H1 (cell line): ENCODE results near the gene EFHC1. TPM values are rescaled to one million over a fixed set of nuclear protein-coding genes. Genes with fewer than 3 reads are reported as not detected.

Source experiments
- CTCF ChIA-PET: fragments of 300-600 bp; sonication (Branson Sonifier 250); formaldehyde crosslinking; loops from one replicate; lab custom pipeline; 2021; ENCODE audit not compliant: partially characterized antibody; lab: Charles Lee
- POLR2A ChIA-PET: fragments of 300-600 bp; sonication (Branson Sonifier 250); formaldehyde crosslinking; loops from one replicate; lab custom pipeline; 2021; ENCODE audit warnings: inconsistent platforms; ENCODE audit not compliant: partially characterized antibody; lab: Charles Lee
- DNase-seq, 2 experiments: peaks; one replicate each; pipeline versions ENCODE4 v3.0.0 to v3.0.0-alpha.2; 2010 to 2022; ENCODE audit warnings: low spot score in 2 of 2, low read depth in 1 of 2, mixed read lengths in 1 of 2
- FAIRE-seq: peaks from 2 replicates; lab custom pipeline; 2011; peaks lifted over from hg19 to GRCh38; lab: Jason Lieb, UNC
- H2AFZ ChIP-seq: 2 replicates; pipeline ENCODE4 v1.8.1; 2012; ENCODE audit warnings: low read length, inconsistent platforms
- H2AK5ac ChIP-seq: 2 replicates; pipeline ENCODE4 v1.6.1; 2013; ENCODE audit warnings: low read depth, low read length
- H2BK120ac ChIP-seq: replicated peaks from 2 replicates; pipeline ENCODE3; 2013; ENCODE audit warnings: low read depth, low read length, inconsistent platforms
- H2BK12ac ChIP-seq: 2 replicates; pipeline ENCODE4 v1.6.1; 2013; ENCODE audit warnings: low read depth, low read length
- H2BK15ac ChIP-seq: 2 replicates; pipeline ENCODE4 v1.6.1; 2013; ENCODE audit warnings: low read length
- H2BK20ac ChIP-seq: 2 replicates; pipeline ENCODE4 v1.6.1; 2013; ENCODE audit warnings: low read length
- H2BK5ac ChIP-seq: 2 replicates; pipeline ENCODE4 v1.6.1; 2013; ENCODE audit warnings: low read depth, low read length
- H3K14ac ChIP-seq: 2 replicates; pipeline ENCODE4 v1.6.1; 2013; ENCODE audit warnings: inconsistent platforms; ENCODE audit not compliant: insufficient read length
- H3K18ac ChIP-seq: 2 replicates; pipeline ENCODE4 v1.6.1; 2013; ENCODE audit warnings: low read length; ENCODE audit errors: extremely low read depth
- H3K23ac ChIP-seq: 2 replicates; pipeline ENCODE4 v1.6.1; 2013; ENCODE audit warnings: inconsistent platforms; ENCODE audit not compliant: insufficient read length
- H3K23me2 ChIP-seq: 2 replicates; pipeline ENCODE4 v1.6.1; 2013; ENCODE audit warnings: low read depth, low read length
- H3K27ac ChIP-seq: 2 replicates; pipeline ENCODE4 v1.6.1; 2011; ENCODE audit warnings: low read depth, low read length, inconsistent platforms
- H3K27me3 ChIP-seq, 4 experiments: replicated peaks in 1 of 4; 1 replicate in 1 of 4; 2 replicates in 3 of 4; pipeline versions ENCODE4 v1.6.1 to v1.8.1; 2011 to 2013; ENCODE audit warnings: low read length in 3 of 4, mild to moderate bottlenecking in 3 of 4, inconsistent platforms in 2 of 4, mixed read lengths in 2 of 4, moderate library complexity in 1 of 4; ENCODE audit not compliant: control insufficient read depth in 3 of 4, insufficient read depth in 3 of 4; ENCODE audit errors: extremely low read depth in 1 of 4
- H3K36me3 ChIP-seq, 4 experiments: 2 replicates each; pipeline versions ENCODE4 v1.6.1 to v1.8.1; 2011 to 2013; ENCODE audit warnings: mild to moderate bottlenecking in 4 of 4, low read length in 3 of 4, moderate library complexity in 2 of 4, control low read depth in 1 of 4, inconsistent platforms in 1 of 4; ENCODE audit not compliant: insufficient read depth in 4 of 4, control insufficient read depth in 2 of 4
- H3K4ac ChIP-seq: replicated peaks from 2 replicates; pipeline ENCODE3; 2013; ENCODE audit warnings: low read length, low read depth, mixed read lengths, inconsistent platforms; ENCODE audit not compliant: insufficient read length
- H3K4me1 ChIP-seq, 4 experiments: replicated peaks in 1 of 4; 1 replicate in 1 of 4; 2 replicates in 3 of 4; pipeline versions ENCODE4 v1.6.1 to v1.8.1; 2011 to 2013; ENCODE audit warnings: low read length in 3 of 4, inconsistent platforms in 2 of 4, mixed read lengths in 1 of 4; ENCODE audit not compliant: insufficient read depth in 4 of 4, control insufficient read depth in 3 of 4
- H3K4me2 ChIP-seq, 2 experiments: 2 replicates each; pipeline versions ENCODE4 v1.6.1 to v1.8.1; 2011 to 2013; ENCODE audit warnings: low read depth in 2 of 2, low read length in 2 of 2, control low read depth in 1 of 2, inconsistent platforms in 1 of 2, mild to moderate bottlenecking in 1 of 2; ENCODE audit not compliant: insufficient read depth in 1 of 2
- H3K4me3 ChIP-seq, 4 experiments: fragments of 200-600, 300-600 bp in 1 of 4; sonication (generic), shearing (Covaris generic), sonication (Bioruptor Twin) in 1 of 4; 2 replicates each; pipeline versions ENCODE4 v1.5.1 to v1.8.1; 2011 to 2016; ENCODE audit warnings: low read length in 4 of 4, low read depth in 3 of 4, control low read depth in 2 of 4, inconsistent platforms in 2 of 4, mild to moderate bottlenecking in 2 of 4, mixed read lengths in 1 of 4, moderate library complexity in 1 of 4; ENCODE audit not compliant: insufficient read depth in 2 of 4; ENCODE audit errors: extremely low read depth in 1 of 4
- H3K56ac ChIP-seq: replicated peaks from 2 replicates; pipeline ENCODE3; 2013; ENCODE audit warnings: low read depth, mild to moderate bottlenecking, mixed read lengths, low read length, inconsistent platforms; ENCODE audit not compliant: insufficient read length
- H3K79me1 ChIP-seq: 2 replicates; pipeline ENCODE4 v1.6.1; 2013; ENCODE audit warnings: low read depth, low read length, control low read depth
- H3K79me2 ChIP-seq, 2 experiments: 2 replicates each; pipeline versions ENCODE4 v1.6.1 to v1.8.1; 2012 to 2013; ENCODE audit warnings: low read length in 2 of 2, mild to moderate bottlenecking in 2 of 2, inconsistent platforms in 1 of 2; ENCODE audit not compliant: insufficient read depth in 2 of 2, control insufficient read depth in 1 of 2
- H3K9ac ChIP-seq, 4 experiments: replicated peaks in 1 of 4; 1 replicate in 1 of 4; 2 replicates in 3 of 4; pipeline versions ENCODE4 v1.6.1 to v1.8.1; 2011 to 2013; ENCODE audit warnings: low read depth in 3 of 4, low read length in 3 of 4, control low read depth in 2 of 4, mild to moderate bottlenecking in 2 of 4, moderate library complexity in 2 of 4, inconsistent platforms in 1 of 4; ENCODE audit errors: extremely low read depth in 1 of 4
- H3K9me3 ChIP-seq, 2 experiments: 2 replicates each; pipeline versions ENCODE4 v1.6.1 to v1.8.1; 2012 to 2013; ENCODE audit warnings: mild to moderate bottlenecking in 2 of 2, moderate library complexity in 2 of 2, control low read depth in 1 of 2, inconsistent platforms in 1 of 2, low read depth in 1 of 2, low read length in 1 of 2, mixed read lengths in 1 of 2; ENCODE audit not compliant: insufficient read depth in 2 of 2
- H4K20me1 ChIP-seq, 2 experiments: replicated peaks in 1 of 2; 2 replicates each; pipeline versions ENCODE3 to v1.8.1; 2011 to 2013; ENCODE audit warnings: inconsistent platforms in 2 of 2, low read length in 2 of 2, mild to moderate bottlenecking in 1 of 2; ENCODE audit not compliant: insufficient read depth in 2 of 2, control insufficient read depth in 1 of 2
- H4K5ac ChIP-seq: 2 replicates; pipeline ENCODE4 v1.6.1; 2013; ENCODE audit warnings: low read length, low read depth, mixed read lengths, inconsistent platforms; ENCODE audit not compliant: insufficient read length
- H4K8ac ChIP-seq: 2 replicates; pipeline ENCODE4 v1.8.0; 2013; ENCODE audit warnings: mild to moderate bottlenecking, moderate library complexity, low read length, inconsistent platforms; ENCODE audit not compliant: insufficient read depth; ENCODE audit errors: extremely low read depth
- H4K91ac ChIP-seq: replicated peaks from 2 replicates; pipeline ENCODE3; 2013; ENCODE audit warnings: low read length, mixed read lengths, inconsistent platforms; ENCODE audit not compliant: insufficient read length
- BCL11A ChIP-seq, 2 experiments: IDR thresholded peaks; one replicate each; pipeline ENCODE4 v1.6.1; 2011; ENCODE audit warnings: low read depth in 2 of 2, low read length in 2 of 2, mild to moderate bottlenecking in 2 of 2
- EZH2 ChIP-seq: fragments of 200-600 bp; sonication (generic); IDR thresholded peaks from 2 replicates; pipeline ENCODE4 v1.7.1; 2012; ENCODE audit warnings: low read depth, mild to moderate bottlenecking, moderate library complexity, low read length, inconsistent platforms; ENCODE audit not compliant: severe bottlenecking
- GABPA ChIP-seq: IDR thresholded peaks from 2 replicates; pipeline ENCODE4 v1.6.1; 2011; ENCODE audit warnings: mild to moderate bottlenecking, low read length, moderate library complexity, borderline replicate concordance; ENCODE audit not compliant: insufficient read depth
- JUN ChIP-seq: IDR thresholded peaks from 2 replicates; pipeline ENCODE4 v1.6.1; 2011; ENCODE audit warnings: low read depth, mild to moderate bottlenecking, improper control_type of control experiment, low read length
- NRF1 ChIP-seq: IDR thresholded peaks from 2 replicates; pipeline ENCODE4 v1.6.1; 2011; ENCODE audit warnings: mild to moderate bottlenecking, low read depth, low read length, improper control_type of control experiment
- RFX5 ChIP-seq: IDR thresholded peaks from 2 replicates; pipeline ENCODE4 v1.6.1; 2011; ENCODE audit warnings: low read depth, low read length, improper control_type of control experiment, borderline replicate concordance
- SP4 ChIP-seq: IDR thresholded peaks from 2 replicates; pipeline ENCODE4 v1.6.1; 2012; ENCODE audit warnings: low read length, inconsistent platforms
- TCF12 ChIP-seq: IDR thresholded peaks from 2 replicates; pipeline ENCODE4 v1.6.1; 2011; ENCODE audit warnings: low read depth, mild to moderate bottlenecking, low read length
- WGBS, 2 experiments: shearing (Covaris generic) in 1 of 2; methylation state at CpG; one replicate each; pipeline versions ENCODE4 v1.1.6 to v1.1.7; 2013 to 2015; ENCODE audit warnings: low lambda C conversion rate in 2 of 2, mixed read lengths in 2 of 2, inconsistent platforms in 1 of 2, low coverage in 1 of 2, missing lambda C conversion rate in 1 of 2; ENCODE audit not compliant: insufficient replicate concordance in 2 of 2, insufficient coverage in 1 of 2, insufficient read length in 1 of 2; ENCODE audit errors: extremely low coverage in 1 of 2, missing lambda C conversion rate in 1 of 2; 5-methylcytosine and 5-hydroxymethylcytosine counted together
- polyA plus RNA-seq, 7 experiments: library from polyadenylated mRNA; depleted of rRNA in 3 of 7; stranded (reverse) in 5 of 7; unstranded in 2 of 7; fragments of >200 nt in 5 of 7; fragments of 200-250 nt in 2 of 7; gene quantifications; 1 replicate in 5 of 7; 2 replicates in 1 of 7; 4 replicates in 1 of 7; pipeline versions ENCODE4 v1.2.1 to v1.2.3, GENCODE V29; 2011 to 2013; ENCODE audit warnings: missing spikeins in 2 of 7, mixed read lengths in 2 of 7
- total RNA-seq: library from RNA; stranded (reverse); fragmentation: NEBNext Ultra II Directional; extraction: Animal tissue kit (Norgen Biotek cat#: 25700); gene quantifications from 2 replicates; pipeline ENCODE4 v1.2.1, GENCODE V29; 2021

Gene EFHC1
- total and polyA plus RNA-seq, 2 of the 8 experiments (the other 6 are each of a cell fraction or from before 2014, with no cell fraction given), result 10.5 to 16.4 TPM

- no peak overlapping the region for H3K4me2 ChIP-seq
- TF ChIP-seq TCF12, result no peak
- no peak for TF ChIP-seq NRF1
- no peak for TF ChIP-seq SP4
- no peak for TF ChIP-seq GABPA
- TF ChIP-seq EZH2, result no peak
- no peak for TF ChIP-seq BCL11A (IDR thresholded peaks at IDR 0.05; ENCODE audit: low read depth in 2 of 2, low read length in 2 of 2)
- TF ChIP-seq JUN, result no peak
- no peak for TF ChIP-seq RFX5
Measured at GRCh38 chr6:52522655-52523054, 102.5 kb downstream of the EFHC1 start.

More at GRCh38 chr6:52522655-52523054, 102.5 kb downstream of the EFHC1 start:
- Histone ChIP-seq H3K9me3 (no peaks in the 10 kb centered on the region), H3K79me2 (no peaks in the 10 kb centered on the region; a peak in 1 of 4 replicates), H3K4me1 (peaks cover 7 to 14% (median 11%) of the 10 kb centered on the region in 4 experiments), H3K79me1 (peaks cover 5% of the 10 kb centered on the region; the same call in 1 of the 2 replicates), H4K20me1 (peaks cover 0 to 3% of the 10 kb centered on the region in 2 experiments), H3K4me3 (no peak overlapping the region), H2AK5ac (no peak overlapping the region), H3K27me3 (no peaks in the 10 kb centered on the region), H4K8ac (no peak overlapping the region), H3K23me2 (no peaks in the 10 kb centered on the region), H3K14ac (no peak overlapping the region), H3K23ac (no peak overlapping the region), H2BK15ac (no peak overlapping the region), H3K36me3 (no peaks in the 10 kb centered on the region), H2BK20ac (no peak overlapping the region), H2BK120ac (no peak overlapping the region), H3K56ac (no peak overlapping the region), H3K18ac (no peak overlapping the region), H3K27ac (no peak overlapping the region), H2BK12ac (no peak overlapping the region), H4K5ac (no peak overlapping the region), H2AFZ (no peak overlapping the region), H3K9ac (no peak overlapping the region), H2BK5ac (no peak overlapping the region), H3K4ac (no peak overlapping the region), H4K91ac (no peak overlapping the region)
- ChIA-PET CTCF (interaction anchor here (0.6 to 2.8 kb wide), 6 partner anchors 10 to 106 kb away, joined by 3 to 15 read pairs (median 3); no protein-coding TSS in a partner anchor), POLR2A (interaction anchor here (0.6 kb wide), 1 partner anchor 69 kb away, joined by 4 read pairs; no protein-coding TSS in a partner anchor)
- FAIRE-seq, result no peak
- no peak for DNase-seq
- 87% methylated on average over 3 of the region's 3 CpGs; no CpG with 5 or more reads in 1 of the 2 experiments for WGBS, 2 experiments
